SK-N-SH treated with all-trans-retinoic acid at 6 μM for 48 hours (cell line): Measurements from ENCODE around the gene GNS.

ENCODE experiments used
- ARNTL ChIP-seq: fragments of 450-650 bp; formaldehyde crosslinking; IDR thresholded peaks from 2 replicates; pipeline ENCODE4 v1.5.0; 2020; ENCODE audit warnings: low read depth, mild to moderate bottlenecking, moderate library complexity, borderline replicate concordance
- CSDC2 ChIP-seq: fragments of 250-450 bp; sonication (Bioruptor Pico); IDR thresholded peaks from 2 replicates; pipeline ENCODE4 v1.5.0; 2020; ENCODE audit warnings: mild to moderate bottlenecking, moderate library complexity
- ISL1 ChIP-seq: fragments of 250-450 bp; sonication (Bioruptor Pico); IDR thresholded peaks from 2 replicates; pipeline ENCODE4 v2.1.2; 2022; ENCODE audit warnings: mild to moderate bottlenecking, moderate library complexity
- OSR1 ChIP-seq: fragments of 250-450 bp; sonication (Bioruptor Pico); IDR thresholded peaks from 2 replicates; pipeline ENCODE4 v1.8.0; 2022; ENCODE audit warnings: moderate library complexity, mild to moderate bottlenecking, inconsistent platforms
- ZC3H10 ChIP-seq: fragments of 250-450 bp; sonication (Bioruptor Pico); IDR thresholded peaks from 2 replicates; pipeline ENCODE4 v1.5.1; 2021; ENCODE audit warnings: mild to moderate bottlenecking, moderate library complexity
- ZFP3 ChIP-seq: fragments of 250-450 bp; sonication (Bioruptor Pico); IDR thresholded peaks from 2 replicates; pipeline ENCODE4 v1.5.0; 2020; ENCODE audit warnings: mild to moderate bottlenecking, moderate library complexity
- ZFP30 ChIP-seq: fragments of 450-650 bp; formaldehyde crosslinking; IDR thresholded peaks from 2 replicates; pipeline ENCODE4 v1.5.0; 2022; ENCODE audit warnings: mild to moderate bottlenecking, moderate library complexity
- ZNF565 ChIP-seq: fragments of 450-650 bp; formaldehyde crosslinking; conservative IDR thresholded peaks from 2 replicates; pipeline ENCODE4 v1.5.0; 2020; ENCODE audit warnings: low read depth, mild to moderate bottlenecking, moderate library complexity
- TF ChIP-seq, protein P1 (sequence below): fragments of 250-450 bp; sonication (Bioruptor Pico); IDR thresholded peaks from 2 replicates; pipeline ENCODE4 v1.8.0; 2020; ENCODE audit warnings: mild to moderate bottlenecking, moderate library complexity, borderline replicate concordance
- TF ChIP-seq, protein P2 (sequence below): fragments of 250-450 bp; sonication (Bioruptor Pico); IDR thresholded peaks from 2 replicates; pipeline ENCODE4 v1.5.0; 2020; ENCODE audit warnings: mild to moderate bottlenecking, moderate library complexity

- TF ChIP-seq ISL1 (CRISPR knock-in tag) (no peak), ZNF565 (CRISPR knock-in tag) (no peak), ARNTL (CRISPR knock-in tag) (no peak), OSR1 (CRISPR knock-in tag) (no peak), CSDC2 (CRISPR knock-in tag) (no peak), ZFP30 (CRISPR knock-in tag) (no peak), ZC3H10 (CRISPR knock-in tag) (no peak), ZFP3 (CRISPR knock-in tag) (no peak)
- TF ChIP-seq, protein P1, sequence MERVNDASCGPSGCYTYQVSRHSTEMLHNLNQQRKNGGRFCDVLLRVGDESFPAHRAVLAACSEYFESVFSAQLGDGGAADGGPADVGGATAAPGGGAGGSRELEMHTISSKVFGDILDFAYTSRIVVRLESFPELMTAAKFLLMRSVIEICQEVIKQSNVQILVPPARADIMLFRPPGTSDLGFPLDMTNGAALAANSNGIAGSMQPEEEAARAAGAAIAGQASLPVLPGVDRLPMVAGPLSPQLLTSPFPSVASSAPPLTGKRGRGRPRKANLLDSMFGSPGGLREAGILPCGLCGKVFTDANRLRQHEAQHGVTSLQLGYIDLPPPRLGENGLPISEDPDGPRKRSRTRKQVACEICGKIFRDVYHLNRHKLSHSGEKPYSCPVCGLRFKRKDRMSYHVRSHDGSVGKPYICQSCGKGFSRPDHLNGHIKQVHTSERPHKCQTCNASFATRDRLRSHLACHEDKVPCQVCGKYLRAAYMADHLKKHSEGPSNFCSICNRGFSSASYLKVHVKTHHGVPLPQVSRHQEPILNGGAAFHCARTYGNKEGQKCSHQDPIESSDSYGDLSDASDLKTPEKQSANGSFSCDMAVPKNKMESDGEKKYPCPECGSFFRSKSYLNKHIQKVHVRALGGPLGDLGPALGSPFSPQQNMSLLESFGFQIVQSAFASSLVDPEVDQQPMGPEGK (CRISPR knock-in tag) = no peak
- TF ChIP-seq, protein P2, sequence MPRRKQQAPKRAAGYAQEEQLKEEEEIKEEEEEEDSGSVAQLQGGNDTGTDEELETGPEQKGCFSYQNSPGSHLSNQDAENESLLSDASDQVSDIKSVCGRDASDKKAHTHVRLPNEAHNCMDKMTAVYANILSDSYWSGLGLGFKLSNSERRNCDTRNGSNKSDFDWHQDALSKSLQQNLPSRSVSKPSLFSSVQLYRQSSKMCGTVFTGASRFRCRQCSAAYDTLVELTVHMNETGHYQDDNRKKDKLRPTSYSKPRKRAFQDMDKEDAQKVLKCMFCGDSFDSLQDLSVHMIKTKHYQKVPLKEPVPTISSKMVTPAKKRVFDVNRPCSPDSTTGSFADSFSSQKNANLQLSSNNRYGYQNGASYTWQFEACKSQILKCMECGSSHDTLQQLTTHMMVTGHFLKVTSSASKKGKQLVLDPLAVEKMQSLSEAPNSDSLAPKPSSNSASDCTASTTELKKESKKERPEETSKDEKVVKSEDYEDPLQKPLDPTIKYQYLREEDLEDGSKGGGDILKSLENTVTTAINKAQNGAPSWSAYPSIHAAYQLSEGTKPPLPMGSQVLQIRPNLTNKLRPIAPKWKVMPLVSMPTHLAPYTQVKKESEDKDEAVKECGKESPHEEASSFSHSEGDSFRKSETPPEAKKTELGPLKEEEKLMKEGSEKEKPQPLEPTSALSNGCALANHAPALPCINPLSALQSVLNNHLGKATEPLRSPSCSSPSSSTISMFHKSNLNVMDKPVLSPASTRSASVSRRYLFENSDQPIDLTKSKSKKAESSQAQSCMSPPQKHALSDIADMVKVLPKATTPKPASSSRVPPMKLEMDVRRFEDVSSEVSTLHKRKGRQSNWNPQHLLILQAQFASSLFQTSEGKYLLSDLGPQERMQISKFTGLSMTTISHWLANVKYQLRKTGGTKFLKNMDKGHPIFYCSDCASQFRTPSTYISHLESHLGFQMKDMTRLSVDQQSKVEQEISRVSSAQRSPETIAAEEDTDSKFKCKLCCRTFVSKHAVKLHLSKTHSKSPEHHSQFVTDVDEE = 0 out of 2 replicates have a peak, but pooled peaks have one; percentile 18
Observed at GRCh38 chr12:64679487-64680001, 79.7 kb downstream of the GNS start.
